HFF-Myc (cell line): ENCODE results near the gene MAP7.

Source experiments
- DNase-seq: peaks from one replicate; pipeline ENCODE4 v3.0.0-alpha.2; 2011; ENCODE audit warnings: low read depth; ENCODE audit errors: extremely low read depth
- H3K4me3 ChIP-seq: replicated peaks from 2 replicates; pipeline ENCODE4 v1.5.1; 2011; ENCODE audit warnings: low read depth, mild to moderate bottlenecking, control low read depth, low read length
- TF ChIP-seq, protein P1 (sequence below): IDR thresholded peaks from 2 replicates; pipeline ENCODE4 v1.5.1; 2012; ENCODE audit warnings: mild to moderate bottlenecking, low read depth, low read length, control low read depth; ENCODE audit errors: missing control alignments

The MAP7 gene

GRCh38 chr6:136525586-136526195, 24.5 kb downstream of the MAP7 start:
- TF ChIP-seq, protein P1, sequence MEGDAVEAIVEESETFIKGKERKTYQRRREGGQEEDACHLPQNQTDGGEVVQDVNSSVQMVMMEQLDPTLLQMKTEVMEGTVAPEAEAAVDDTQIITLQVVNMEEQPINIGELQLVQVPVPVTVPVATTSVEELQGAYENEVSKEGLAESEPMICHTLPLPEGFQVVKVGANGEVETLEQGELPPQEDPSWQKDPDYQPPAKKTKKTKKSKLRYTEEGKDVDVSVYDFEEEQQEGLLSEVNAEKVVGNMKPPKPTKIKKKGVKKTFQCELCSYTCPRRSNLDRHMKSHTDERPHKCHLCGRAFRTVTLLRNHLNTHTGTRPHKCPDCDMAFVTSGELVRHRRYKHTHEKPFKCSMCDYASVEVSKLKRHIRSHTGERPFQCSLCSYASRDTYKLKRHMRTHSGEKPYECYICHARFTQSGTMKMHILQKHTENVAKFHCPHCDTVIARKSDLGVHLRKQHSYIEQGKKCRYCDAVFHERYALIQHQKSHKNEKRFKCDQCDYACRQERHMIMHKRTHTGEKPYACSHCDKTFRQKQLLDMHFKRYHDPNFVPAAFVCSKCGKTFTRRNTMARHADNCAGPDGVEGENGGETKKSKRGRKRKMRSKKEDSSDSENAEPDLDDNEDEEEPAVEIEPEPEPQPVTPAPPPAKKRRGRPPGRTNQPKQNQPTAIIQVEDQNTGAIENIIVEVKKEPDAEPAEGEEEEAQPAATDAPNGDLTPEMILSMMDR, result no peak
- no peak overlapping the region for H3K4me3 ChIP-seq
- no peak for DNase-seq

- TF ChIP-seq, protein P1, result no peak
- no peak overlapping the region for H3K4me3 ChIP-seq
- no peak for DNase-seq
These were observed 25.2 kb downstream of the MAP7 start for GRCh38 chr6:136524936-136525413.

DNA sequence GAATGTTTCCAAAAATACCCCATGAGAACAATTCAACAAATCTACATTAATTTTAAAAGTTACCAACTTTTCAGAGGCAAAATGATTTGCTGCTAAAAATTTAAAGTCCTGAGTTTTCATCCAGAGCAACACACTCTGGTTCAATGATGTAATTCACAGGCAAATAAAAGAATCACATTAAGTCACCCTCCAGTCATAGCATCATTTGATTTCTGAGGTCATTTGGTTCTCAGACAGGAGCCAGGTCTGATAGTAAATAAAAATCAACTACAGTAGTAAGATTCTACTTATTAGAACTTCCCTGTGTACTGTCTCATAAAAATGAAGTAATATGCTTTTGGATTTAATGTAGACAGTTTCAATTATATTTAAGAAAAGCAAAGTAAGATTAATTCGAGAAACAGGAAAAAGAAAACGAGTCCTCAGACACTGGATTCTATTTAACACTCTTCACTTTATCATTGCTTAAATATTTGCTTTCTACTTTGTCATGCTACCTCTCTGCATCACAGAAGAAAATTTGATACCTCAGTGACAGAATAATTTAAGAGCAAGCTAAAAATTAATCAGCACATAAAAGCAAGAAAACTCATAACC, 25.8 kb downstream of the MAP7 start:
- TF ChIP-seq, protein P1, result no peak
- DNase-seq, result no peak
- no peak overlapping the region for H3K4me3 ChIP-seq

DNA sequence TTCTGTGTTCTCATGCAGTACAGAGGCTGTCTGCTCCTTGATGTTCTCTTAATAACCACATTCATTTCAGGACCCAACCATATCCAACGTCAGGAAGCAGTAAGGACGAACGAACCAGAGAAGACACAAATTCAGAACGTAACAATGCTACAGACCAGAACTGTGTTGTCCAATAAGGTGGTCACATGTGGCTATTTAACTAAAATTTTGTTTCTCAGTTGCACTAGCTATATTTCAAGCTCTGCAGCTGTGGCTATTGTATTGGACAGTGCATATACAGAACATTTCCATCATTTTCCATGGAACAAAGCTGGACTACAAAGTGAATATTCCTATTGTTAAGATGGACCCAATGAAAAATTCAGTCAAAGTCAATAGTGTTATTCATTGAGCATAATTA, 27.0 kb downstream of the MAP7 start:
- no peak for DNase-seq
- TF ChIP-seq, protein P1, result no peak
- no peak overlapping the region for H3K4me3 ChIP-seq

DNA sequence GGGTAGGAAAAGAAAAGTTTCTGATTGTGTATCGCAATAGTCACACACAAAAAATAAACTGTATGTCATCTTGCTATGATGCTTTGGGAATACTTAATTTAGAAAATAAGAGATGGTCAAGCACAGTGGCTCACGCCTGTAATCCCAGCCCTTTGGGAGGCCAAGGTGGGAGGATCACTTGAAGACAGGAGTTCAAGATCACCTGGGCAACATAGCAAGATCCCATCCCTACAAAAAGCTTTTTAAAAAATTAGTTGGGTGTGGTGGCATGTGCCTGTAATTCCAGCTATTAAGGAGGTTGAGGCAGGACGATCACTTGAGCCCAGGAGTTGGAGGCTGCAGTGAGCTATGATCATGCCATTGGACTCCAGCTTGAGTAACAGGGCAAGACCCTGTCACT, 27.6 kb downstream of the MAP7 start:
- TF ChIP-seq, protein P1, result no peak

GRCh38 chr6:136521911-136522310, 28.3 kb downstream of the MAP7 start:
- no peak for DNase-seq
- no peak overlapping the region for H3K4me3 ChIP-seq
- TF ChIP-seq, protein P1, result no peak

More for the DNA sequence above, 27.6 kb downstream of the MAP7 start:
- H3K4me3 ChIP-seq, result no peak overlapping the region
- DNase-seq, result no peak

DNA sequence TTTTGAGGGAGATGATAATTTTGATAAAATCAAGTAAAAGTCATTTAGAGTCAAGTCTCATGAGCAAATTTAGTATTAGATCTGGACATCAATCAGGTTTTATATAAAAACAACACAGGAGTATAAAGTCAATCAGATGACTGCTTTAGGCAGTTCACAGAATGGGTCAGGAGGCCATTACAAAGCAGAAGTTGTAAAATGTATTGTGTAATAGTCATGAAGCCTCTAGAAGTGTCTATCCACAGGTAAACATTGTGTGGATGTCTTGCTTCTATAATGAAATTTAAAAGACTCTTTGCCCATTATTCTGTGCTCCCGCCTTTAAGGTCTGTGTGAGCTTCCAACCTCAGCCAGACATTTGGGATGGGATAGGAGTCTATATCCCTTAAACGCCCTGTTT, 28.8 kb downstream of the MAP7 start:
- DNase-seq, result no peak
- TF ChIP-seq, protein P1, result no peak
- no peak overlapping the region for H3K4me3 ChIP-seq
